Suprapubic skin (tissue), 4 donors: ENCODE measurements around the gene SEPTIN5. TPM values are rescaled to one million over a fixed set of nuclear protein-coding genes. Genes with fewer than 3 reads are reported as not detected.

Experiments
- DNase-seq, 2 donors: peaks; one replicate each; pipeline ENCODE4 v3.0.0-alpha.2; 2019; ENCODE audit warnings: low spot score in 2 of 2
- H3K27ac ChIP-seq: fragments of 200-600 bp; sonication (generic); one replicate; pipeline ENCODE4 v1.5.1; 2019
- H3K27me3 ChIP-seq: fragments of 200-600 bp; sonication (generic); one replicate; pipeline ENCODE4 v1.5.1; 2019
- H3K36me3 ChIP-seq: fragments of 200-600 bp; sonication (generic); one replicate; pipeline ENCODE4 v1.5.1; 2019
- H3K4me1 ChIP-seq: fragments of 200-600 bp; sonication (generic); one replicate; pipeline ENCODE4 v1.5.1; 2019
- H3K4me3 ChIP-seq: fragments of 200-600 bp; sonication (generic); one replicate; pipeline ENCODE4 v1.5.1; 2019; ENCODE audit warnings: mild to moderate bottlenecking
- H3K9me3 ChIP-seq: fragments of 200-600 bp; sonication (generic); one replicate; pipeline ENCODE4 v1.5.1; 2019
- CTCF ChIP-seq, 2 donors: fragments of 200-600 bp in 1 of 2; fragments of 450-650 bp in 1 of 2; sonication (generic) in 1 of 2; IDR thresholded peaks; one replicate each; pipeline ENCODE4 v1.5.1; 2016 to 2019; ENCODE audit warnings: antibody characterized with exemption in 2 of 2, mild to moderate bottlenecking in 1 of 2, moderate library complexity in 1 of 2
- EP300 ChIP-seq: sonication (generic); formaldehyde crosslinking; IDR thresholded peaks from one replicate; pipeline ENCODE4 v1.6.1; 2017; ENCODE audit warnings: antibody characterized with exemption
- POLR2A ChIP-seq, 2 donors: fragments of 450-650 bp; IDR thresholded peaks; one replicate each; pipeline ENCODE4 v1.6.1; 2017; ENCODE audit warnings: antibody characterized with exemption in 2 of 2, mild to moderate bottlenecking in 2 of 2, moderate library complexity in 2 of 2
- POLR2AphosphoS5 ChIP-seq, 3 donors: sonication (generic); formaldehyde crosslinking; IDR thresholded peaks; one replicate each; pipeline ENCODE4 v1.6.1; 2017; ENCODE audit warnings: antibody characterized with exemption in 3 of 3
- WGBS: methylation state at CpG from one replicate; pipeline ENCODE4 v1.1.5; 2018; 5-methylcytosine and 5-hydroxymethylcytosine counted together
- total RNA-seq, 4 donors: library from RNA; depleted of rRNA; stranded (reverse); fragments of >200 nt; gene quantifications; one replicate each; pipeline ENCODE4 v1.1.0, GENCODE V29; 2016

The SEPTIN5 gene
- total RNA-seq, 4 donors from 2014 or later, result 89.0 to 147 (median 129) TPM

DNA sequence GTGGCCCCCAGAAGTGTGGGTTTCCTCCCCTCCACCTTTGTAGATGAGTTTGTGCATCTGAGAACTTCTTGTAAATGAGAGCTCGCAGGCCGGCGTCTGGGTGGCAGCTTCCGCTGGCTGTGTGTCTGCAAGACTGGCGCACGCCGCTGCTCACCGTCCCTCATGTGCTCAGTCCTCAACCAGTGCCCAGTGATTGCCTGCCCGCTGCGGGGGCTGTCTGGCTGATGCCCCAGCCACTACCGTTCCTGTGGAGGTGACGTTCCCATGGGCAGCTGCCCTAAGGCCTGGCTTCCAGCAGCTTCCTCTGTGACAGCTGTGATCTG lies 55.1 kb downstream of the SEPTIN5 start:
- WGBS, result no CpG with 5 or more reads among the region's 12 CpGs
- no peaks in the 10 kb centered on the region for H3K9me3 ChIP-seq
- no peaks in the 10 kb centered on the region for H3K36me3 ChIP-seq
- H3K4me1 ChIP-seq, result peaks cover 43% of the 10 kb centered on the region
- no peak for DNase-seq
- peaks cover 8% of the 10 kb centered on the region for H3K27me3 ChIP-seq
- TF ChIP-seq CTCF (IDR thresholded peaks at IDR 0.05) (no peak), POLR2A (IDR thresholded peaks at IDR 0.05) (no peak), EP300 (no peak), POLR2AphosphoS5 (IDR thresholded peaks at IDR 0.05) (no peak)
- no peak overlapping the region for H3K27ac ChIP-seq
- H3K4me3 ChIP-seq, result no peak overlapping the region

GRCh38 chr22:19770349-19771220 lies 56.3 kb downstream of the SEPTIN5 start:
- no peak for TF ChIP-seq POLR2A (IDR thresholded peaks at IDR 0.05)
- no peak for TF ChIP-seq CTCF (IDR thresholded peaks at IDR 0.05)
- Histone ChIP-seq H3K27ac (no peak overlapping the region), H3K4me3 (no peak overlapping the region), H3K27me3 (peaks cover 8% of the 10 kb centered on the region), H3K4me1 (peaks cover 31% of the 10 kb centered on the region), H3K36me3 (no peaks in the 10 kb centered on the region), H3K9me3 (no peaks in the 10 kb centered on the region)
- 77% methylated on average over 14 of the region's 25 CpGs for WGBS
- no peak for DNase-seq

DNA sequence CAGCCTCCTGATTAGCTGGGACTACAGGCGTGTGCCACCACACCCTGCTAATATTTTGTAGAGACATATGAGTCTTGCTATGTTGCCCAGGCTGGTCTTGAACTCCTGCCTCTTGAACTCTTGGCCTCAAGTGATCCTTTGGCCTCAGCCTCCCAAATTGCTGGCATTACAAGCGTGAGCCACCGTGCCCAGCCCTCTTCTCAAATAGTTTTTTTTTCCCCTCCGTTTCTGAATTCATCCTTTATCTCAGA lies 58.0 kb downstream of the SEPTIN5 start:
- WGBS, result 70% methylated on average over 4 of the region's 4 CpGs
- no peak for TF ChIP-seq EP300
- TF ChIP-seq POLR2AphosphoS5 (IDR thresholded peaks at IDR 0.05), result no peak
- no peak for TF ChIP-seq POLR2A (IDR thresholded peaks at IDR 0.05)
- TF ChIP-seq CTCF (IDR thresholded peaks at IDR 0.05), result no peak
- Histone ChIP-seq H3K27ac (no peak overlapping the region), H3K4me1 (peaks cover 29% of the 10 kb centered on the region), H3K27me3 (peaks cover 1% of the 10 kb centered on the region), H3K4me3 (no peak overlapping the region), H3K9me3 (no peaks in the 10 kb centered on the region), H3K36me3 (no peaks in the 10 kb centered on the region)
- no peak for DNase-seq

Other genes with a start within 250 kb of the SEPTIN5 start
- 10 to 100 TPM; 27.9 to 56.1 (median 52.5) TPM for gene UFD1, start 235.3 kb upstream of the SEPTIN5 start, total RNA-seq
- 1 to 10 TPM in 3 of 4 donors, under 1 TPM in 1; 0.72 to 3.3 (median 1.4) TPM for gene CDC45, start 234.6 kb upstream of the SEPTIN5 start, total RNA-seq
- gene CLDN5, start 190.1 kb upstream of the SEPTIN5 start, total RNA-seq, result 100 to 1,000 TPM in 1 of 4 donors, 10 to 100 TPM in 3; 22.1 to 112 (median 56.8) TPM
- 10 to 100 TPM; 14.7 to 28.7 (median 19.4) TPM for gene GP1BB, start 9.0 kb downstream of the SEPTIN5 start, total RNA-seq
- 1 to 10 TPM; 1.6 to 7.0 (median 4.8) TPM for gene TBX1, start 46.3 kb downstream of the SEPTIN5 start, total RNA-seq
- 10 to 100 TPM in 3 of 4 donors, 1 to 10 TPM in 1; 6.3 to 14.6 (median 10.9) TPM for gene GNB1L, start 140.4 kb downstream of the SEPTIN5 start, total RNA-seq
- 10 to 100 TPM; 21.8 to 46.2 (median 32.4) TPM for gene RTL10, start 140.4 kb downstream of the SEPTIN5 start, total RNA-seq
- 100 to 1,000 TPM; 206 to 293 (median 246) TPM for gene COMT, start 227.3 kb downstream of the SEPTIN5 start, total RNA-seq
- gene TXNRD2, start 227.3 kb downstream of the SEPTIN5 start, total RNA-seq, result 10 to 100 TPM in 2 of 4 donors, 1 to 10 TPM in 2; 8.4 to 33.2 (median 15.7) TPM